Measurements from ENCODE around the gene KANTR.

DNA sequence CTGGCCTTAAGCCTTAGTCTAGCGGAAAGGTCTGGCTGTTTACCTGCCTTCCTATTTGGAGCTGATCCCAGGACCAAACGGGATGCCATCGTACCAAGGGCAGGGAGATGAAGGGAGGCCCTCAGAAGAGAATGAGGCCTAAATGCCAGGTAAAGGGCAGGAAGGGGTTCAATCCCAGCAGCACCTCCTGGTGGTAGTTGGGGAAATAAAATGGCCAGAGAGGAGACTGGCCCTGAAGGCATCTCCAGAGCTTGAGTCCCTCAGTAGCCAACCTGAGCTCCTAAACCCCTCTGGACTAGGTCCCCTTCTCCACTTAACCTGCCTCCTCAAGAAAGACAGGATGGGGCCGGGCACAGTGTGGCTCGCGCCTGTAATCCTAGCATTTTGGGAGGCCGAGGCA lies 77.4 kb downstream of the KANTR start:
- TF ChIP-seq, protein P1, sequence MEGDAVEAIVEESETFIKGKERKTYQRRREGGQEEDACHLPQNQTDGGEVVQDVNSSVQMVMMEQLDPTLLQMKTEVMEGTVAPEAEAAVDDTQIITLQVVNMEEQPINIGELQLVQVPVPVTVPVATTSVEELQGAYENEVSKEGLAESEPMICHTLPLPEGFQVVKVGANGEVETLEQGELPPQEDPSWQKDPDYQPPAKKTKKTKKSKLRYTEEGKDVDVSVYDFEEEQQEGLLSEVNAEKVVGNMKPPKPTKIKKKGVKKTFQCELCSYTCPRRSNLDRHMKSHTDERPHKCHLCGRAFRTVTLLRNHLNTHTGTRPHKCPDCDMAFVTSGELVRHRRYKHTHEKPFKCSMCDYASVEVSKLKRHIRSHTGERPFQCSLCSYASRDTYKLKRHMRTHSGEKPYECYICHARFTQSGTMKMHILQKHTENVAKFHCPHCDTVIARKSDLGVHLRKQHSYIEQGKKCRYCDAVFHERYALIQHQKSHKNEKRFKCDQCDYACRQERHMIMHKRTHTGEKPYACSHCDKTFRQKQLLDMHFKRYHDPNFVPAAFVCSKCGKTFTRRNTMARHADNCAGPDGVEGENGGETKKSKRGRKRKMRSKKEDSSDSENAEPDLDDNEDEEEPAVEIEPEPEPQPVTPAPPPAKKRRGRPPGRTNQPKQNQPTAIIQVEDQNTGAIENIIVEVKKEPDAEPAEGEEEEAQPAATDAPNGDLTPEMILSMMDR (IDR thresholded peaks at IDR 0.05): no peak
- TF ChIP-seq POLR2AphosphoS5 (IDR thresholded peaks at IDR 0.05; ENCODE audit: insufficient read depth in 1 of 2, low read depth in 1 of 2): no peak
